ENCODE results near the gene PPIF. TPM values are rescaled to one million over a fixed set of nuclear protein-coding genes. Genes with fewer than 3 reads are reported as not detected.

The PPIF gene
- total and polyA plus RNA-seq, 4 donors = 21.7 to 96.8 (median 39.9) TPM

DNA sequence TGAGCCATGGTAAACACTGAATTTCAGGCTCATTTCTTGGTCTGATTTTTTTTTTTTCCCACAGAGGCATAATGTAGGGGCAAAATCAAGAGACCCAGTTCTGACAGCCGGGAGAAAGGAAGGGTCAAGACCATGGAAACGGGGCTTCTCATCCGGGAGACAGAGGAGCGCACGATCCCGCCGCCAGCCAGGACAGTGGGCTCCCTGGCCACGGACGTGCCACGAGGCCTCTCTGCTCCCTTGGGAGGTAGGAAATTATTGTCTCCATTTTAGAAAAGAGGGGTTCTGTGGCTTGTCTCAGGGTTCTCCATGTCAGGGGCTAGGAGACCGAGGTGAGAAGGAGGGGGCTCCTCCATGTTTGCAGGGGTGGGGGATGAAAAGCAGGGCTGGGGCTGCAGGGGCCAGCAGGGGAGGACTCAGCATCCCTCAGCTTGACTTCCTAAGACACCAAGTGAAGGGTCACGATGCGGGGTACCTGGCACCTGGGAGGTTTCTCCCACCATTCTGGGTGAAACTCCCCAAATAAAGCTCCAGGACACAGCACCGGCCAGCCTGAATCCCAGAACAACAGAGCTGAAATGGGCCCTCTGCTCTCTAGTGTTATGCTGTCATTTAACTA, 37.6 kb downstream of the PPIF start:
- Histone ChIP-seq H3K27ac (ENCODE audit: low read depth in 1 of 2, low read length in 1 of 2) (no peak overlapping the region), H3K36me3 (ENCODE audit: control insufficient read depth in 4 of 4, insufficient read depth in 4 of 4, low read length in 4 of 4) (peaks cover 0 to 26% (median 9%) of the 10 kb centered on the region in 4 donors), H3K4me3 (no peak overlapping the region), H3K27me3 (ENCODE audit: control insufficient read depth in 3 of 3, insufficient read depth in 3 of 3, low read length in 2 of 3) (no peaks in the 10 kb centered on the region), H3K4me1 (ENCODE audit: control insufficient read depth in 5 of 5, insufficient read depth in 5 of 5, low read length in 5 of 5) (peaks cover 9 to 31% (median 19%) of the 10 kb centered on the region in 5 donors), H3K9me3 (ENCODE audit: control insufficient read depth in 4 of 4, insufficient read depth in 3 of 4, low read length in 3 of 4) (no peaks in the 10 kb centered on the region), H3K9ac (ENCODE audit: insufficient read depth in 1 of 2, low read length in 2 of 2) (no peak overlapping the region)
- TF ChIP-seq, protein P1, sequence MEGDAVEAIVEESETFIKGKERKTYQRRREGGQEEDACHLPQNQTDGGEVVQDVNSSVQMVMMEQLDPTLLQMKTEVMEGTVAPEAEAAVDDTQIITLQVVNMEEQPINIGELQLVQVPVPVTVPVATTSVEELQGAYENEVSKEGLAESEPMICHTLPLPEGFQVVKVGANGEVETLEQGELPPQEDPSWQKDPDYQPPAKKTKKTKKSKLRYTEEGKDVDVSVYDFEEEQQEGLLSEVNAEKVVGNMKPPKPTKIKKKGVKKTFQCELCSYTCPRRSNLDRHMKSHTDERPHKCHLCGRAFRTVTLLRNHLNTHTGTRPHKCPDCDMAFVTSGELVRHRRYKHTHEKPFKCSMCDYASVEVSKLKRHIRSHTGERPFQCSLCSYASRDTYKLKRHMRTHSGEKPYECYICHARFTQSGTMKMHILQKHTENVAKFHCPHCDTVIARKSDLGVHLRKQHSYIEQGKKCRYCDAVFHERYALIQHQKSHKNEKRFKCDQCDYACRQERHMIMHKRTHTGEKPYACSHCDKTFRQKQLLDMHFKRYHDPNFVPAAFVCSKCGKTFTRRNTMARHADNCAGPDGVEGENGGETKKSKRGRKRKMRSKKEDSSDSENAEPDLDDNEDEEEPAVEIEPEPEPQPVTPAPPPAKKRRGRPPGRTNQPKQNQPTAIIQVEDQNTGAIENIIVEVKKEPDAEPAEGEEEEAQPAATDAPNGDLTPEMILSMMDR (IDR thresholded peaks at IDR 0.05; ENCODE audit: control extremely low read depth, extremely low read depth) = no peak
- 92 to 94% methylated on average over 14 of the region's 14 CpGs for whole genome bisulfite sequencing, 2 donors
- ATAC-seq (ENCODE audit: insufficient read depth, low FRiP score) = no peak
- no peak for DNase-seq

DNA sequence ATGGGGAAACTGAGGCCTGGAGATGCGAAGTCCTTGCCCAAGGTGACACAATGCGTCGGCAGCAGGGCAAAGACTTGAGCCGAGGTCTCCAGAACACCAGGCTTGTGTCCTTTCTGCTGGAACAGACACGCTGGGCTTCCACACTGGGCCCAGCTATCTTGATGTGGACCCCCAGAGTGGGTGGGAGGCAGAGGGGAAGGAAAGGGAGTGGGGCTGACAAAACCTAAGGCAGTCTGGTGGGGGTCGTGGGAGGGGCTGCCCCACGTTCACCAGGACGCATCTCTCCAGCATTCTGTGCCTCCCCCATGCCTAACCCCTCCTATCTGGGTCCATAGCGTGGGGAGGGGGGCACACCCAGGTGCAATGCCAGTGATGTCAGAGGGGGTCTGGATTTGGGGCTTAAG, 38.1 kb downstream of the PPIF start:
- TF ChIP-seq, protein P1 (IDR thresholded peaks at IDR 0.05; ENCODE audit: control extremely low read depth, extremely low read depth) = no peak
- no peak overlapping the region for H3K27ac ChIP-seq (ENCODE audit: low read depth in 1 of 2, low read length in 1 of 2)
- 94% methylated on average over 9 of the region's 9 CpGs for WGBS, 2 donors
- no peak for ATAC-seq (ENCODE audit: insufficient read depth, low FRiP score)
- H3K4me3 ChIP-seq = no peak overlapping the region
- no peaks in the 10 kb centered on the region for H3K9me3 ChIP-seq (ENCODE audit: control insufficient read depth in 4 of 4, insufficient read depth in 3 of 4, low read length in 3 of 4)
- H3K4me1 ChIP-seq (ENCODE audit: control insufficient read depth in 5 of 5, insufficient read depth in 5 of 5, low read length in 5 of 5) = peaks cover 7 to 26% (median 16%) of the 10 kb centered on the region in 5 donors
- H3K36me3 ChIP-seq (ENCODE audit: control insufficient read depth in 4 of 4, insufficient read depth in 4 of 4, low read length in 4 of 4) = peaks cover 0 to 26% (median 9%) of the 10 kb centered on the region in 4 donors
- no peaks in the 10 kb centered on the region for H3K27me3 ChIP-seq (ENCODE audit: control insufficient read depth in 3 of 3, insufficient read depth in 3 of 3, low read length in 2 of 3)
- no peak overlapping the region for H3K9ac ChIP-seq (ENCODE audit: insufficient read depth in 1 of 2, low read length in 2 of 2)
- no peak for DNase-seq

DNA sequence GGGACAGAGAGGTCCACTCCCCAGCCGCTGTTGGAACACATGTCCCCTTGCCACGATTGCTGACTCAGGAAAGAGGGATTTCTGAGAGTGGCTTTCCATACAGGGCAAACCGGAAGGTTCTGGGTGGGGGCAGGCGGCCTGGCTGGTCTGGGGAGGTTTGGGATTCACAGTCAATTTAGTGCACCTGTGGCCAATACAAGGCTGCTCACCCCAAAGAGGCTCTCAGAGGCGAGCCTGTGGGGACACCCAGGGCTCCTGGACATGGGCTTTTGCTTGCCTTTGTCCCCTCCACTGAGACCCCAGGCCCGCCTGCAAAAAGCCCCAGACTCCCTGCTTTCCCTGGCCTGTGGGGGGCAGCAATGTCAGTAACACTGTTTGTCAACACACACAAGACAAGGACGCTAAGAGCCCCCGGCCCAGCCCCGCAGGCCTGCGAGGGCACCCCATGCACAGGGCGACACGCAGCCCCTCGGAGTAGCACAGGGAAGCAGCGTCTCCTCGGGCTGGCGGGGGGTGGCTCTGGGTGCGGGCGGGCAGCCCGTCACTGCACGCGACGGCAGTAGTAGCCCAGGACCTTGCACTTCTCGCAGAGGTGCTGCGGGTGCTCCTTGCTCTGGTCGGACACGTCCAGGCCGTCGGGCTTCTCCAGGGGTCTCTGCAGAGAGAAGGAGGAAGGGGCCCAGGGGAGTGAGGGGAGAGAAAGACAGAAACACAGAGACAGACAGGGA, 38.7 kb downstream of the PPIF start:
- TF ChIP-seq, protein P1 (IDR thresholded peaks at IDR 0.05; ENCODE audit: control extremely low read depth, extremely low read depth) = no peak
- peaks cover 1 to 26% (median 10%) of the 10 kb centered on the region in 5 donors for H3K4me1 ChIP-seq (ENCODE audit: control insufficient read depth in 5 of 5, insufficient read depth in 5 of 5, low read length in 5 of 5)
- no peak overlapping the region for H3K9ac ChIP-seq (ENCODE audit: insufficient read depth in 1 of 2, low read length in 2 of 2)
- 92 to 93% methylated on average over 28 of the region's 28 CpGs for WGBS, 2 donors
- peaks cover 0 to 26% (median 9%) of the 10 kb centered on the region in 4 donors for H3K36me3 ChIP-seq (ENCODE audit: control insufficient read depth in 4 of 4, insufficient read depth in 4 of 4, low read length in 4 of 4)
- no peaks in the 10 kb centered on the region for H3K9me3 ChIP-seq (ENCODE audit: control insufficient read depth in 4 of 4, insufficient read depth in 3 of 4, low read length in 3 of 4)
- H3K4me3 ChIP-seq = no peak overlapping the region
- no peak overlapping the region for H3K27ac ChIP-seq (ENCODE audit: low read depth in 1 of 2, low read length in 1 of 2)
- no peaks in the 10 kb centered on the region for H3K27me3 ChIP-seq (ENCODE audit: control insufficient read depth in 3 of 3, insufficient read depth in 3 of 3, low read length in 2 of 3)
- DNase-seq (peak in 1 of 3 donors; percentile 11), ATAC-seq (ENCODE audit: insufficient read depth, low FRiP score) (no peak)

Data from lung (tissue), 12 donors.